Neuronal stem cell (in vitro differentiated cells): ENCODE results near the gene MX2.
"Not testable (repeated sequence)": the region's sequence is repeated elsewhere in the genome, so short reads cannot be mapped to it uniquely, and the experiment has no call there.

Experiments used
- DNase-seq: peaks from one replicate; pipeline ENCODE4 v3.0.0-alpha.2; 2013; ENCODE audit warnings: low spot score
- H2AFZ ChIP-seq: one replicate; pipeline ENCODE4 v1.6.1; 2013; ENCODE audit warnings: mild to moderate bottlenecking, low read length, inconsistent platforms
- H2AK5ac ChIP-seq: 2 replicates; pipeline ENCODE4 v1.6.1; 2013; ENCODE audit warnings: low read depth, mild to moderate bottlenecking, inconsistent platforms, low read length, moderate library complexity, mixed read lengths
- H2BK120ac ChIP-seq: 2 replicates; pipeline ENCODE4 v1.6.1; 2013; ENCODE audit warnings: low read depth, mild to moderate bottlenecking, inconsistent platforms, low read length, moderate library complexity, mixed read lengths
- H2BK12ac ChIP-seq: one replicate; pipeline ENCODE4 v1.6.1; 2013; ENCODE audit warnings: low read length, inconsistent platforms
- H2BK15ac ChIP-seq: 2 replicates; pipeline ENCODE4 v1.6.1; 2013; ENCODE audit warnings: mild to moderate bottlenecking, low read length, inconsistent platforms, mixed read lengths
- H2BK5ac ChIP-seq: one replicate; pipeline ENCODE4 v1.6.1; 2013; ENCODE audit warnings: inconsistent platforms, mild to moderate bottlenecking, low read length, moderate library complexity
- H3K14ac ChIP-seq: one replicate; pipeline ENCODE4 v1.6.1; 2013; ENCODE audit warnings: low read length, inconsistent platforms
- H3K18ac ChIP-seq: 2 replicates; pipeline ENCODE4 v1.6.1; 2013; ENCODE audit warnings: low read length, inconsistent platforms
- H3K23ac ChIP-seq: 2 replicates; pipeline ENCODE4 v1.6.1; 2013; ENCODE audit warnings: low read depth, mild to moderate bottlenecking, mixed read lengths, low read length, inconsistent platforms; ENCODE audit not compliant: poor library complexity
- H3K27ac ChIP-seq: replicated peaks from 3 replicates; pipeline ENCODE4 v1.5.1; 2013; ENCODE audit warnings: low read length, inconsistent platforms
- H3K27me3 ChIP-seq, 3 experiments: 2 replicates each; pipeline ENCODE4 v1.6.1; 2013; ENCODE audit warnings: low read length in 3 of 3, mild to moderate bottlenecking in 2 of 3, inconsistent platforms in 1 of 3, low read depth in 1 of 3, mixed read lengths in 1 of 3, moderate library complexity in 1 of 3; ENCODE audit not compliant: control insufficient read depth in 3 of 3, insufficient read depth in 3 of 3
- H3K36me3 ChIP-seq, 2 donors: replicated peaks in 1 of 2; 2 replicates each; pipeline ENCODE4 v1.6.1; 2013; ENCODE audit warnings: low read length in 2 of 2; ENCODE audit not compliant: control insufficient read depth in 2 of 2, insufficient read depth in 2 of 2
- H3K4ac ChIP-seq: 2 replicates; pipeline ENCODE4 v1.6.1; 2013; ENCODE audit warnings: inconsistent platforms, mild to moderate bottlenecking, low read length, moderate library complexity
- H3K4me1 ChIP-seq, 2 donors: 1 replicate in 1 of 2; 2 replicates in 1 of 2; pipeline ENCODE4 v1.6.1; 2013; ENCODE audit warnings: low read length in 2 of 2, low read depth in 1 of 2; ENCODE audit not compliant: control insufficient read depth in 2 of 2, insufficient read depth in 1 of 2
- H3K4me2 ChIP-seq: one replicate; pipeline ENCODE4 v1.6.1; 2013; ENCODE audit warnings: mild to moderate bottlenecking, low read length, inconsistent platforms; ENCODE audit not compliant: insufficient read depth, poor library complexity, severe bottlenecking
- H3K4me3 ChIP-seq, 2 donors: 2 replicates each; pipeline ENCODE4 v1.5.1; 2013; ENCODE audit warnings: low read length in 2 of 2, mild to moderate bottlenecking in 2 of 2, inconsistent platforms in 1 of 2, moderate library complexity in 1 of 2
- H3K79me1 ChIP-seq: one replicate; pipeline ENCODE4 v1.6.1; 2013; ENCODE audit warnings: low read depth, mild to moderate bottlenecking, inconsistent platforms, low read length, moderate library complexity
- H3K9ac ChIP-seq: one replicate; pipeline ENCODE4 v1.6.1; 2013; ENCODE audit warnings: mild to moderate bottlenecking, low read depth, low read length, inconsistent platforms; ENCODE audit not compliant: poor library complexity
- H3K9me3 ChIP-seq, 2 donors: replicated peaks in 1 of 2; 2 replicates each; pipeline versions ENCODE3 to v1.6.1; 2013; ENCODE audit warnings: low read length in 2 of 2, mild to moderate bottlenecking in 2 of 2, inconsistent platforms in 1 of 2, low read depth in 1 of 2, mixed read lengths in 1 of 2, moderate library complexity in 1 of 2; ENCODE audit not compliant: control insufficient read depth in 2 of 2, insufficient read depth in 1 of 2
- H4K8ac ChIP-seq: one replicate; pipeline ENCODE4 v1.6.1; 2013; ENCODE audit warnings: low read depth, mild to moderate bottlenecking, inconsistent platforms, low read length, moderate library complexity
- H4K91ac ChIP-seq: one replicate; pipeline ENCODE4 v1.6.1; 2013; ENCODE audit warnings: low read length, low read depth, mild to moderate bottlenecking, inconsistent platforms; ENCODE audit not compliant: poor library complexity
- WGBS, 2 donors: extraction: QIAGEN DNeasy Blood & Tissue Kit; methylation state at CpG; one replicate each; pipeline ENCODE4 v1.1.7; 2013; ENCODE audit warnings: missing lambda C conversion rate in 2 of 2, mixed read lengths in 1 of 2; ENCODE audit not compliant: insufficient read length in 2 of 2, insufficient replicate concordance in 1 of 2; ENCODE audit errors: extremely low coverage in 2 of 2; 5-methylcytosine and 5-hydroxymethylcytosine counted together

The MX2 gene

DNA sequence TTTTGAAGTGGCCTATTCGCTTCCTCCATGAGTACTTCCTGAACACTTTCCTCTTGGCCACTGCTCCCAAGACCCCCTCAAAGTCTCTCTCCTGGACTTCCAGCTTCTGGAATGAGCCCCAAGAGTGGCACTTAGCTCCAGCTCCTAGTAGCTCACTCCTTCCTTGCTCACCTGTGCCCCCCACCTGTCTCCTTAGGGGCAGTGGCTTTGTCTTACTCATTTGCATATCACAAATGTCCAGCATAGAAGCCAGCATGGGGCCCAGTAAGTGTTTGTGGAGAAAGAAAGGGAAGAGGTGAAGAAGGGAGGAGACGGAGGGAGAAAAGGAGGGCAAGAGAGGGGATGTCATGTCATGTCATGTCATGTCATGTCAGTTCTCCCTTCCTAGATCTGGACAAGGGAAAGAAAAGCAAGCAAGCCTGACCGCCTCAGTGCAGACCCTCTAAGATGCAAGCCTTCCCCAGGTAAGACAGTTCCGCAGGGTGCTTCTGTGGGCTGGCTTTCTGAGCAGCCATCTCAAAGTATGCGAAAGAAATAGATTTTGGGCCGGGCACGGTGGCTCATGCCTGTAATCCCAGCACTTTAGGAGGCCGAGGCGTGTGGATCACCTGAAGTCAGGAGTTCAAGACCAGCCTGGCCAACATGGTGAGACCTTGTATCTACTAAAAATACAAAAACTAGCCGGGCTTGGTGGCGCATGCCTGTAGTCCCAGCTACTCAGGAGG is 57.3 kb downstream of the MX2 start:
- DNase-seq = no peak
- H2BK15ac ChIP-seq = no peak overlapping the region
- no peak overlapping the region for H2BK5ac ChIP-seq
- no peaks in the 10 kb centered on the region for H3K79me1 ChIP-seq
- no peak overlapping the region for H3K14ac ChIP-seq
- no peak overlapping the region for H3K27ac ChIP-seq
- no peak overlapping the region for H3K23ac ChIP-seq
- H3K9me3 ChIP-seq = no peaks in the 10 kb centered on the region
- H3K4me2 ChIP-seq = no peak overlapping the region
- no peak overlapping the region for H2AK5ac ChIP-seq
- no peak overlapping the region for H3K9ac ChIP-seq
- no CpG with 5 or more reads among the region's 11 CpGs for WGBS, 2 donors
- H2BK12ac ChIP-seq = no peak overlapping the region
- no peak overlapping the region for H3K18ac ChIP-seq
- H2AFZ ChIP-seq = no peak overlapping the region
- no peak overlapping the region for H2BK120ac ChIP-seq
- H3K4ac ChIP-seq = no peak overlapping the region
- no peak overlapping the region for H4K91ac ChIP-seq
- no peak overlapping the region for H4K8ac ChIP-seq
- no peaks in the 10 kb centered on the region for H3K27me3 ChIP-seq
- no peaks in the 10 kb centered on the region for H3K36me3 ChIP-seq
- peaks cover 0 to 2% of the 10 kb centered on the region in 2 donors for H3K4me1 ChIP-seq
- no peak overlapping the region for H3K4me3 ChIP-seq

DNA sequence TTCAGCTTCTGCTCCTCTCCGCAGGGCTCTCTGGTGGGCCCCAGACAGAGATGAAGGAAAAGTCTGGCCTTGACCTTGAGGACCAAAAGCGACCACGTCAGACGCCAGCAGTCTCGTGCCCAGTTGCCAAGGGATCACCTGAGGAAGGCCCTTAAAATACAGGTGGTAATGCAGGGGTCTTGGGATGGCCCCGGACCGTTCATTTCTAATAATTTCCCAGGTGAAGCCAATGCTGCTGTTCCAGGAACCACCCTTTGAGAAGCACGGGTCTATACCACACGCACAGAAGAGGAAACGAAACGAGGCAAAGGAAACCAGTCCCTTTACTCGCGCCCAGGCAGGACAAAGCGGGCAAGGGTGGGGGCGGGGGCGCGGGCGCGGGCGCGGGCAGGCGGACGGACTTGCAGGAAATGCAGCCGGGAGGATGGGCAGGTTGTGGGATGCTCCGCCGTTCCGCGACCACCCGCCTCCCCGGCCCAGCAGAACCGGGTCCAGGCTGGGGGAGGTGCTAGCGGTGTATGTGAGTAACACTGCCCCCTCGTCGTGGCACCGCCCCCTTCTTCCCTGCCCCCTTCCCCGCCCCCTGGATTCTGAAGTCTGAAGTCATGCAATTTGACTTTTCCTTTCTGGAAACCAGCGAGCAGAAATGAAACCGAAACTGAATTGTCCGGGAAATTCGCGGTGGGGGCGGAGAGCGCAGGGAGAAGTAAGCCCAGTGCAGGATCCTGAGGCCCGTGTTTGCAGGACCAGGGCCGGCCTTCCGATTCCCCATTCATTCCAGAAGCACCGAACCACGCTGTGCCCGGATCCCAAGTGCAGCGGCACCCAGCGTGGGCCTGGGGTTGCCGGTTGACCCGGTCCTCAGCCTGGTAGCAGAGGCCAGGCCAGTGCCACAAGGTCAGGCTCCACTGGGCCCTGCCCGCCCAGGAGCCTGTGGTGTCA is 58.4 kb downstream of the MX2 start:
- H3K4me2 ChIP-seq = peak overlapping the region; percentile 57
- H3K27ac ChIP-seq = no peak overlapping the region
- peaks cover 0 to 2% of the 10 kb centered on the region in 2 donors for H3K4me1 ChIP-seq
- H3K9me3 ChIP-seq = no peaks in the 10 kb centered on the region
- H3K79me1 ChIP-seq = no peaks in the 10 kb centered on the region
- peak overlapping the region; percentile 10 for H2BK5ac ChIP-seq
- DNase-seq = peak; percentile 38
- H3K18ac ChIP-seq = peak overlapping the region; percentile 91
- H4K8ac ChIP-seq = no peak overlapping the region
- peak overlapping the region; percentile 55 to 65 for H3K4me3 ChIP-seq
- H4K91ac ChIP-seq = no peak overlapping the region
- peak overlapping the region; percentile 90 for H3K23ac ChIP-seq
- peak overlapping the region; percentile 88 for H2BK12ac ChIP-seq
- H3K27me3 ChIP-seq = no peaks in the 10 kb centered on the region
- peak overlapping the region; percentile 31 for H3K4ac ChIP-seq
- H2AK5ac ChIP-seq = no peak overlapping the region
- H3K36me3 ChIP-seq = no peaks in the 10 kb centered on the region
- H3K14ac ChIP-seq = peak overlapping the region; percentile 86
- H2BK15ac ChIP-seq = peak overlapping the region; percentile 45
- peak overlapping the region; percentile 94 for H2AFZ ChIP-seq
- H2BK120ac ChIP-seq = no peak overlapping the region
- WGBS, 2 donors = no CpG with 5 or more reads among the region's 54 CpGs
- H3K9ac ChIP-seq = peak overlapping the region; percentile 56

DNA sequence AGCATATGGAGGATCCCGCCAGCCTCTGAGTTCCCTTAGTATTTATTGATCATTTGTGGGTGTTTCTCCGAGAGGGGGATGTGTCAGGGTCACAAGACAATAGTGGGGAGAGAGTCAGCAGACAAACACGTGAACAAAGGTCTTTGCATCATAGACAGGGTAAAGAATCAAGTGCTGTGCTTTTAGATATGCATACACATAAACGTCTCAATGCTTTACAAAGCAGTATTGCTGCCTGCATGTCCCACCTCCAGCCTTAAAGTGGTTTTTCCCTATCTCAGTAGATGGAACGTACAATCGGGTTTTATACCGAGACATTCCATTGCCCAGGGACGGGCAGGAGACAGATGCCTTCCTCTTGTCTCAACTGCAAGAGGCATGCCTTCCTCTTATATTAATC is 59.2 kb downstream of the MX2 start:
- H3K9me3 ChIP-seq, H3K23ac ChIP-seq, H3K9ac ChIP-seq, H3K4me1 ChIP-seq, DNase-seq, H3K4me2 ChIP-seq, H3K4me3 ChIP-seq, H4K8ac ChIP-seq, H3K4ac ChIP-seq, H2BK15ac ChIP-seq, H3K79me1 ChIP-seq, H3K36me3 ChIP-seq, H2BK5ac ChIP-seq, H3K14ac ChIP-seq, H2AK5ac ChIP-seq, H3K27ac ChIP-seq, H4K91ac ChIP-seq, H2BK12ac ChIP-seq, H3K27me3 ChIP-seq, H3K18ac ChIP-seq, H2BK120ac ChIP-seq: not testable (repeated sequence)
- WGBS, 2 donors = no CpG with 5 or more reads among the region's 8 CpGs
- H2AFZ ChIP-seq = peak overlapping the region; percentile 94
